Body of pancreas (tissue), 4 donors: ENCODE measurements around the gene NARF. TPM values are rescaled to one million over a fixed set of nuclear protein-coding genes. Genes with fewer than 3 reads are reported as not detected.
A peak's percentile ranks its signal among the peaks of the same experiment; 100 is the strongest.

Experiments used
- ATAC-seq: fragments of 150-250 bp; one replicate; pipeline ENCODE4 v1.9.1; 2016
- DNase-seq, 4 donors: peaks; one replicate each; pipeline ENCODE4 v3.0.0-alpha.2; 2019
- H3K27ac ChIP-seq, 4 donors: fragments of 200-600 bp; sonication (generic); 1 replicate in 3 of 4; 2 replicates in 1 of 4; pipeline versions ENCODE4 v1.5.1 to v1.6.1; 2016 to 2019; ENCODE audit warnings: mild to moderate bottlenecking in 1 of 4, mixed read lengths in 1 of 4, moderate library complexity in 1 of 4
- H3K27me3 ChIP-seq, 2 donors: fragments of 200-600 bp; sonication (generic); one replicate each; pipeline ENCODE4 v1.6.0; 2016; ENCODE audit warnings: mild to moderate bottlenecking in 1 of 2
- H3K36me3 ChIP-seq, 2 donors: fragments of 200-600 bp; sonication (generic); replicated peaks in 1 of 2; 2 replicates each; pipeline ENCODE4 v1.5.1; 2016; ENCODE audit warnings: low read depth in 2 of 2; ENCODE audit not compliant: insufficient read depth in 1 of 2
- H3K4me1 ChIP-seq: fragments of 200-600 bp; sonication (generic); one replicate; pipeline ENCODE4 v1.6.0; 2016
- H3K4me3 ChIP-seq, 2 donors: fragments of 200-600 bp; sonication (generic); 1 replicate in 1 of 2; 2 replicates in 1 of 2; pipeline ENCODE4 v1.5.1; 2016 to 2019
- H3K9me3 ChIP-seq, 3 donors: fragments of 200-600 bp; sonication (generic); 1 replicate in 2 of 3; 2 replicates in 1 of 3; pipeline ENCODE4 v1.5.1; 2016
- POLR2A ChIP-seq, 3 donors: fragments of 450-650 bp; IDR thresholded peaks; one replicate each; pipeline ENCODE4 v1.6.1; 2016; ENCODE audit warnings: antibody characterized with exemption in 3 of 3, mild to moderate bottlenecking in 2 of 3
- WGBS, 2 donors: methylation state at CpG; one replicate each; pipeline ENCODE4 v1.1.5; 2017; 5-methylcytosine and 5-hydroxymethylcytosine counted together
- intact Hi-C: fragments of 100-400 bp; cut with DNase I; formaldehyde crosslinking; loops from one replicate; pipeline ENCODE4 v1.15.1; 2023
- total RNA-seq, 2 donors: library from RNA; depleted of rRNA; stranded (reverse); fragments of >200 nt; gene quantifications; one replicate each; pipeline ENCODE4 v1.1.0, GENCODE V29; 2016
- TF ChIP-seq, protein P1 (sequence below), 7 experiments: fragments of 450-650 bp in 4 of 7; fragments of 200-600 bp in 3 of 7; sonication (generic) in 3 of 7; IDR thresholded peaks; one replicate each; pipeline ENCODE4 v1.5.1; 2016 to 2019; ENCODE audit warnings: antibody characterized with exemption in 7 of 7

NARF gene
- total RNA-seq, 2 donors from 2014 or later, result 14.5 to 85.4 TPM

DNA sequence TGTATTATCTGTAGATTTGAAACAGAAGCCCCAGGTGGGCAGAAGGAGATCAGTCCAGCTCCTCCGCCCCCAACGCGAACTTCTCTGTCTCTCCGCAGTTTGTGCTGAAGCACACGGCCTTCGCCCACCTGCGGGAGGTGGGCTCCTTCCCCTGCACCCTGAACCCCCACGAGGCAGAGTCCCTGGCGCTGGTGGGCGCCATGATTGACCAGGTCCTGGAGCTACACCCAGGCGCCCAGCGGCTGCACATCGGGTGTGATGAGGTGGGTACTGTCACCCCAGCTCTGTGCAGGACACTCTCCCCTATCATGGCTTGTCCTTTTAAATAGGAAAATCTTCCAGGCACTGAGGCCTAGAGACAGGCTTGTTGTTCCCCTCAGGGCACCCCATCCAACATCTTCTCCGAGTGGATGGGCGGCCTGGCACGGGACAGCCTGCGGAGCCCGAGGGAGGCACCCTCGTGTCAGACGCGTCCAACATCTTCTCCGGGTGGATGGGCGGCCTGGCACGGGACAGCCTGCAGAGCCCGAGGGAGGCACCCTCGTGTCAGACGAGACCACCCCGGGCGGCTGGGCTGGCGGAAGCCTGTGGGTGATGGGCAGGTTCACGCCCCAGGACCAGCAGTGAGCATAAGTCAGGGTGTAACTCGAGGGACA is 24.9 kb upstream of the NARF start:
- TF ChIP-seq POLR2A (IDR thresholded peaks at IDR 0.05), result no peak
- TF ChIP-seq, protein P1, sequence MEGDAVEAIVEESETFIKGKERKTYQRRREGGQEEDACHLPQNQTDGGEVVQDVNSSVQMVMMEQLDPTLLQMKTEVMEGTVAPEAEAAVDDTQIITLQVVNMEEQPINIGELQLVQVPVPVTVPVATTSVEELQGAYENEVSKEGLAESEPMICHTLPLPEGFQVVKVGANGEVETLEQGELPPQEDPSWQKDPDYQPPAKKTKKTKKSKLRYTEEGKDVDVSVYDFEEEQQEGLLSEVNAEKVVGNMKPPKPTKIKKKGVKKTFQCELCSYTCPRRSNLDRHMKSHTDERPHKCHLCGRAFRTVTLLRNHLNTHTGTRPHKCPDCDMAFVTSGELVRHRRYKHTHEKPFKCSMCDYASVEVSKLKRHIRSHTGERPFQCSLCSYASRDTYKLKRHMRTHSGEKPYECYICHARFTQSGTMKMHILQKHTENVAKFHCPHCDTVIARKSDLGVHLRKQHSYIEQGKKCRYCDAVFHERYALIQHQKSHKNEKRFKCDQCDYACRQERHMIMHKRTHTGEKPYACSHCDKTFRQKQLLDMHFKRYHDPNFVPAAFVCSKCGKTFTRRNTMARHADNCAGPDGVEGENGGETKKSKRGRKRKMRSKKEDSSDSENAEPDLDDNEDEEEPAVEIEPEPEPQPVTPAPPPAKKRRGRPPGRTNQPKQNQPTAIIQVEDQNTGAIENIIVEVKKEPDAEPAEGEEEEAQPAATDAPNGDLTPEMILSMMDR (IDR thresholded peaks at IDR 0.05), result no peak
- Histone ChIP-seq H3K27me3 (no peaks in the 10 kb centered on the region), H3K4me1 (peaks cover 31% of the 10 kb centered on the region), H3K27ac (no peak overlapping the region), H3K4me3 (no peak overlapping the region), H3K36me3 (no peaks in the 10 kb centered on the region), H3K9me3 (no peaks in the 10 kb centered on the region)
- ATAC-seq, result no peak
- no peak for DNase-seq
- intact Hi-C loops, result no loop called here
- 86 to 90% methylated on average over 18 to 24 of the region's 32 CpGs for WGBS, 2 donors

DNA sequence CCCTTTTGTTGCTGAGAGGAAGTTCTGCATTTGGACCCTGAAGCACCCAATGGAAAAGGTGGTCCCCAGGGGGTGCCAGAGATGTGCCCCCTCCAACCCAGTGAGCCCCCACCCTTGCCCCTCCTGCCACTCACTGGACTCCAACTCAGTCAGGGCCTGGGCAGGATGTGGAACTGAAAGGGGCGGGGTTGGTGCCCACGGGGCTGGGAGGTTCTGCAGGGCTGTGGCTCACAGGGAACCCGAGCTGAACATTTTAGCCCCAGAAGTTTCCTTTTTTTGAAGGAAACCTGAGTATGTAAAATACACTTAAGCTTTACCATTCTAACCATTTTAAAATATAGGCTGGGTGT is 24.4 kb upstream of the NARF start:
- no peaks in the 10 kb centered on the region for H3K36me3 ChIP-seq
- H3K27me3 ChIP-seq, result no peaks in the 10 kb centered on the region
- H3K9me3 ChIP-seq, result no peaks in the 10 kb centered on the region
- no peak overlapping the region for H3K27ac ChIP-seq
- no peak for DNase-seq
- no peak overlapping the region for H3K4me3 ChIP-seq
- H3K4me1 ChIP-seq, result peaks cover 36% of the 10 kb centered on the region
- WGBS, 2 donors, result 43 to 70% methylated on average over 3 of the region's 3 CpGs
- ATAC-seq, result no peak
- TF ChIP-seq, protein P1 (IDR thresholded peaks at IDR 0.05), result no peak
- no peak for TF ChIP-seq POLR2A (IDR thresholded peaks at IDR 0.05)
- intact Hi-C loops, result no loop called here

DNA sequence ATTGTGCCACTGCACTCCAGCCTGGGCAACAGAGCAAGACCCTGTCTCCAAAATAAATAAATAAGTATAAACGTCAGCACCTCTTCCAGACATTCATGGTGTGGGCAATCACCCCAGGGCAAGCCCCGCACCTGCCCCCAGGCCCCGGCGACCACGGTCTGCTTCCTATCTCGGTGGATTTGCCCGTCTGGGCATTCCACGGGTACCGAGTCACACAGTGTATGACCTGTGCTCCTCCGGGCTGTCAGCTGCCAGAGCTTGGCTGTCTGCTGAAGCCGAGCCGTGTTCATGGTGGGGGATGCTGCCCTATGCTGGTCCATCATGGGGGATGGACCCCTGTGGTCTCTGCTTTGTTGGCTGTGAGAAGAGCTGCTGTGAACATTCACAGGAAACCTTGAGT is 23.4 kb upstream of the NARF start:
- intact Hi-C loops, result no loop called here
- H3K9me3 ChIP-seq, result no peaks in the 10 kb centered on the region
- ATAC-seq (no peak), DNase-seq (no peak)
- peaks cover 36% of the 10 kb centered on the region for H3K4me1 ChIP-seq
- H3K4me3 ChIP-seq, result no peak overlapping the region
- no peaks in the 10 kb centered on the region for H3K27me3 ChIP-seq
- H3K36me3 ChIP-seq, result no peaks in the 10 kb centered on the region
- no peak for TF ChIP-seq POLR2A (IDR thresholded peaks at IDR 0.05)
- H3K27ac ChIP-seq, result no peak overlapping the region
- 83 to 90% methylated on average over 5 to 12 of the region's 12 CpGs for WGBS, 2 donors

DNA sequence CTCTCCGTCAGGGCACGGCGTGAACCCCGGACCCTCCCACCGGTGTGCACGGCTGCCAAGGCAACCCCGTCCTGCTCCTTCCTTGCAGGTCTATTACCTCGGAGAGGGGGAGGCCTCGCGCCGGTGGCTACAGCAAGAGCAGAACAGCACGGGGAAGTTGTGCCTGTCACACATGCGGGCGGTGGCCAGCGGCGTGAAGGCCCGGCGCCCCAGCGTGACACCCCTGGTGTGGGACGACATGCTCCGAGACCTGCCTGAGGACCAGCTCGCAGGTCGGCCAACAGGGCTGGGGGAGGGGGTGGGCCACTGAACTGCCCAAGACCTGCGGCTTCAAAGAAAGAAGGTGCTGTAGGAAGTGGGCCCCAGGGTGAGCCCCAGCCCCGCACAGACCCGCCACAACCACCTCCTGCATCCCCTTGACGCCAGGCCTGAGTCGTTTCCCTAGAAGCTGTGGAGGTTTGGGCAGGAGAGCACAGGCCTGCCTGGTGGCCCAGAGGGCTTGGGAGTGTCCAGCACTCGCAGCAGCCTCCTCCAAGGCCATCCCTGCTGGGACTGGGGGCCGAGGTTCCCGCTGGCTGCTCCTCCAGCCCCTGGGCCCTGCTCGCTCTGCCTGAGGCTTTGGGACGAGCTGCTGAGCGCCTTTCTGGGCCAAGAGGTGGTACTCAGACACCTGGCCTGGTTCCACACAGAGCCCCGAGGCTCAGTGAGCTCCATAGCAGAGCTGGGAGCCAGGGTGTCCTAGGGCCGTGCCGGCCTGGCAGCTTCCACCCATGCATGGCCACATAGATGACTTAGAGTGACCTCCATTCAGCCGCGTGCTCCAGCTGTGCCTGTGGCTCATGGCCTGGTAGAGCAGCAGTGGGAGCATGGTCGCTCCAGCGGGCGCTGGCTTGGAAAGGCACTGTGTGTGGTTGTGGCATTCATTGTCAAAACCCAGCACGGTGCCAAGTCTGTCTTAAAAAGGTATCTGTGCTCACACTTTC is 22.6 kb upstream of the NARF start:
- peaks cover 36% of the 10 kb centered on the region for H3K4me1 ChIP-seq
- intact Hi-C loops, result no loop called here
- peak; percentile 12 for ATAC-seq
- TF ChIP-seq, protein P1 (IDR thresholded peaks at IDR 0.05), result no peak
- TF ChIP-seq POLR2A (IDR thresholded peaks at IDR 0.05), result no peak
- H3K36me3 ChIP-seq, result no peaks in the 10 kb centered on the region
- peak overlapping the region; percentile 49 to 82 (median 76) for H3K27ac ChIP-seq
- H3K9me3 ChIP-seq, result no peaks in the 10 kb centered on the region
- DNase-seq, result peak; percentile 38 to 64 (median 49)
- no peaks in the 10 kb centered on the region for H3K27me3 ChIP-seq
- 60 to 78% methylated on average over 7 to 43 of the region's 43 CpGs for WGBS, 2 donors
- H3K4me3 ChIP-seq, result no peak overlapping the region

DNA sequence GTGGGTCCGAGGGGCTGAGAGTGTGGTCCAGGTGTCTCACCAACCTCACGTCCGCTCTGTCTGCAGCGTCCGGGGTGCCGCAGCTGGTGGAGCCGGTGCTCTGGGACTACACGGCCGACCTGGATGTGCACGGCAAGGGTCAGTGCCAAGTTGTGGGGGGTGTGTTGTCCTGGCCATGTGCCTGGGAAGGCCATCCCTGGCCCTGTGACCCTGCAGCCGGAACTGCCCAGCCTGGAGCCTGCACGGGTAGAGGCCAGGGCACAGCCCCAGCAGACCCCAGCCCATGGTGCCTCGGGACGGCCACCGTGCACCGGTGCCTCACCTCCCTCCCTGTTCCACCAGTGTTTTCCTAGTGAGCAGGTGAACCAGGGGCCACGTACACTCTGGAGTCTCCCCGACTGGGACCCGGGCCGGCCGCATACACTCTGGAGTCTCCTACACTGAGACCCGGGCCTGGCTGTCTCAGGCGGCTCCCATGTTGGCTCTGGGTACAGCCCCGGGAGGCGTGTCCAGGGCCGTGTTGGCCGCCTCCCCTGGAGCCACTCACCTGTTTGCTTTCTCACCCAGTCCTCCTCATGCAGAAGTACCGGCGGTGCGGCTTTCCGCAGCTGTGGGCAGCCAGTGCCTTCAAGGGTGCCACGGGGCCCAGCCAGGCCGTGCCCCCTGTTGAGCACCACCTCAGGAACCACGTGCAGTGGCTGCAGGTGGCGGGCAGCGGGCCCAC is 21.8 kb upstream of the NARF start:
- DNase-seq, result peak; percentile 85 to 92 (median 90)
- peak; percentile 92 for ATAC-seq
- peaks cover 36% of the 10 kb centered on the region for H3K4me1 ChIP-seq
- WGBS, 2 donors, result 47 to 59% methylated on average over 9 to 34 of the region's 36 CpGs
- no peaks in the 10 kb centered on the region for H3K36me3 ChIP-seq
- TF ChIP-seq, protein P1 (IDR thresholded peaks at IDR 0.05), result no peak
- TF ChIP-seq POLR2A (IDR thresholded peaks at IDR 0.05), result peak; percentile 56 to 57 (median 56)
- H3K4me3 ChIP-seq, result no peak overlapping the region
- no peaks in the 10 kb centered on the region for H3K27me3 ChIP-seq
- intact Hi-C loops, result no loop called here
- peak overlapping the region; percentile 49 to 82 (median 76) for H3K27ac ChIP-seq
- H3K9me3 ChIP-seq, result no peaks in the 10 kb centered on the region
